Heart left ventricle (tissue), 16 donors: ENCODE results near the gene SNED1. TPM values are rescaled to one million over a fixed set of nuclear protein-coding genes. Genes with fewer than 3 reads are reported as not detected.

ENCODE experiments used
- ATAC-seq, 4 donors: fragments of 200-7000 bp; cut with Tn5 transposase; one replicate each; pipeline ENCODE4 v1.9.1; 2020 to 2022; ENCODE audit warnings: moderate library complexity in 4 of 4, mild to moderate bottlenecking in 3 of 4, moderate number of reproducible peaks in 1 of 4
- DNase-seq, 5 donors: peaks; one replicate each; pipeline ENCODE4 v3.0.0-alpha.2; 2020
- H3K27ac ChIP-seq, 12 donors: fragments of 200-600 bp; sonication (generic) in 4 of 12; one replicate each; pipeline versions ENCODE4 v1.5.0 to v1.8.0; 2016 to 2022; ENCODE audit warnings: mild to moderate bottlenecking in 2 of 12
- H3K27me3 ChIP-seq, 9 donors: fragments of 200-600 bp; sonication (generic) in 2 of 9; one replicate each; pipeline versions ENCODE4 v1.5.1 to v1.8.0; 2016 to 2022; ENCODE audit warnings: mild to moderate bottlenecking in 3 of 9
- H3K36me3 ChIP-seq, 9 donors: fragments of 200-600 bp; sonication (generic) in 2 of 9; one replicate each; pipeline versions ENCODE4 v1.5.0 to v1.8.0; 2018 to 2022; ENCODE audit warnings: mild to moderate bottlenecking in 2 of 9
- H3K4me1 ChIP-seq, 12 donors: fragments of 200-600 bp; sonication (generic) in 4 of 12; one replicate each; pipeline versions ENCODE4 v1.5.0 to v1.8.0; 2016 to 2022; ENCODE audit warnings: mild to moderate bottlenecking in 3 of 12
- H3K4me3 ChIP-seq, 12 donors: fragments of 200-600 bp; sonication (generic) in 4 of 12; one replicate each; pipeline versions ENCODE4 v1.5.0 to v1.8.0; 2017 to 2022; ENCODE audit warnings: mild to moderate bottlenecking in 9 of 12, moderate library complexity in 4 of 12
- H3K9me3 ChIP-seq, 12 donors: fragments of 200-600 bp; sonication (generic) in 4 of 12; one replicate each; pipeline versions ENCODE4 v1.5.0 to v1.8.0; 2016 to 2022; ENCODE audit warnings: mild to moderate bottlenecking in 1 of 12
- CTCF ChIP-seq, 12 donors: fragments of 200-600 bp; sonication (generic) in 4 of 12; IDR thresholded peaks; one replicate each; pipeline versions ENCODE4 v1.5.0 to v1.8.0; 2018 to 2022; ENCODE audit warnings: antibody characterized with exemption in 12 of 12, mild to moderate bottlenecking in 5 of 12
- POLR2A ChIP-seq, 2 donors: fragments of 450-650 bp; IDR thresholded peaks; one replicate each; pipeline ENCODE4 v1.6.1; 2017; ENCODE audit warnings: antibody characterized with exemption in 2 of 2, mild to moderate bottlenecking in 2 of 2, moderate library complexity in 2 of 2
- WGBS, 4 donors: extraction: QIAGEN DNeasy Blood & Tissue Kit in 2 of 4; methylation state at CpG; one replicate each; pipeline versions ENCODE4 v1.1.5 to v1.1.7; 2013 to 2018; 5-methylcytosine and 5-hydroxymethylcytosine counted together
- intact Hi-C, 10 donors: fragments of 100-400 bp; cut with DNase I; formaldehyde crosslinking; loops; one replicate each; pipeline versions ENCODE4 v1.11.1 to v1.14.2; 2022
- polyA plus RNA-seq, 2 donors: library from polyadenylated mRNA; stranded (reverse); fragments of 200-250 nt; gene quantifications; one replicate each; pipeline ENCODE4 v1.2.3, GENCODE V29; 2013
- total RNA-seq, 9 donors: library from RNA; depleted of rRNA in 2 of 9; stranded (reverse); fragments of >200 nt in 2 of 9; fragmentation: NEBNext Ultra II Directional in 3 of 9; extraction: Animal tissue kit (Norgen Biotek cat#: 25700) in 3 of 9; gene quantifications; one replicate each; pipeline versions ENCODE4 v1.1.0 to v1.2.4, GENCODE V29; 2016 to 2023
- donor health status: ischemic (EF 13 %, LVEDD 7.1; RV severe dilation, severe dysfunction).
- donor health status: healthy with polysubstance abuse.
- donor health status: DM: no; HTN: yes; CAD: no.
- donor health status: DM: no; HTN: no; CAD: no.
- donor health status: ischemic (EF 25% LVEDD 6.9; RV normal size, moderate dysfunction).
- donor health status: ischemic (EF 25% LVEDD 5.7; RV mildly dilated, moderate dysfunction).
- donor health status: healthy.
- donor health status: DM: yes; HTN: yes; CAD: no.
- donor health status: ischemic (EF 35%, LVEDD 5.7; RV mildly dilated, moderate dysfunction).
- donor health status: nonischemic (EF 11% LVEDD 7.7; RV severe dilation, severe dysfunction).
- donor health status: DM: yes; HTN: yes; CAD: no.
- donor health status: PGD.
- donor health status: ischemic (EF 29% LVEDD 5.4; RV normal size, mild dysfunction).
- donor health status: nonischemic (EF 23%, LVEDD 6.1; RV moderate dilation, normal function).

Gene SNED1
- total and polyA plus RNA-seq, 11 donors, result 3.1 to 14.7 (median 4.9) TPM

GRCh38 chr2:241082341-241083090 is 84.1 kb downstream of the SNED1 start:
- intact Hi-C loops, result loop anchor here in 1 of 10 donors (10.0 kb wide), 1 partner anchor 228 kb away; no protein-coding TSS in a partner anchor
- Histone ChIP-seq H3K4me1 (peaks cover 0 to 4% (median 0%) of the 10 kb centered on the region in 12 donors), H3K4me3 (no peak overlapping the region), H3K27me3 (no peaks in the 10 kb centered on the region), H3K27ac (no peak overlapping the region), H3K9me3 (no peaks in the 10 kb centered on the region), H3K36me3 (peaks cover 0 to 33% (median 23%) of the 10 kb centered on the region in 9 donors)
- 81 to 84% (median 82%) methylated on average over 14 of the region's 14 CpGs for WGBS, 4 donors
- ATAC-seq (peak in 1 of 4 donors; percentile 6), DNase-seq (no peak)
- TF ChIP-seq CTCF (IDR thresholded peaks at IDR 0.05) (no peak), POLR2A (IDR thresholded peaks at IDR 0.05) (no peak)

DNA sequence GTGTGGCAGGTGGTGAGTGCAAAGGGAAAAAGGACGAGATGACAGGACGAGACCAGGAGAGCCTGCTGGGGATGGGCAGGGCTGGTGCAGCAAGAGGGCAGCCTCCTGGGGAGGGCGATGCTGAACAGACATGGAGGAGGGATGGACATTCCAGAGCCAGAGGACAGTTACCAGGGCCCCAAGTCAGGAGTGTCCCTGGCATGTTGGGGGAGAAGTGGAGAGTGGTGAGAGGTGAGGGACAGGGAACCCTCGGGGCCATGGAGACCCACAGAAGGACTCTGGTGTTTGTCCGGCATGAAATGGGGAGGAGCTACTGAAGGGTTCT is 84.6 kb downstream of the SNED1 start:
- Histone ChIP-seq H3K27me3 (no peaks in the 10 kb centered on the region), H3K27ac (no peak overlapping the region), H3K4me3 (no peak overlapping the region), H3K36me3 (peaks cover 2 to 37% (median 28%) of the 10 kb centered on the region in 9 donors), H3K4me1 (peaks cover 0 to 4% (median 0%) of the 10 kb centered on the region in 12 donors), H3K9me3 (no peaks in the 10 kb centered on the region)
- TF ChIP-seq CTCF (IDR thresholded peaks at IDR 0.05), result no peak
- TF ChIP-seq POLR2A (IDR thresholded peaks at IDR 0.05), result no peak
- intact Hi-C loops, result loop anchor here in 1 of 10 donors (10.0 kb wide), 1 partner anchor 228 kb away; no protein-coding TSS in a partner anchor
- WGBS, 4 donors, result 76 to 81% (median 78%) methylated on average over 5 of the region's 5 CpGs
- DNase-seq (no peak), ATAC-seq (peak in 1 of 4 donors; percentile 12)

- H3K9me3 ChIP-seq, result no peaks in the 10 kb centered on the region
- no peak overlapping the region for H3K27ac ChIP-seq
- no peaks in the 10 kb centered on the region for H3K27me3 ChIP-seq
- intact Hi-C loops, result loop anchor here in 1 of 10 donors (10.0 kb wide), 1 partner anchor 230 kb away; no protein-coding TSS in a partner anchor
- DNase-seq (no peak), ATAC-seq (no peak)
- peaks cover 4 to 56% (median 45%) of the 10 kb centered on the region in 9 donors for H3K36me3 ChIP-seq
- H3K4me3 ChIP-seq, result no peak overlapping the region
- H3K4me1 ChIP-seq, result peaks cover 0 to 4% (median 0%) of the 10 kb centered on the region in 12 donors
- TF ChIP-seq POLR2A (IDR thresholded peaks at IDR 0.05) (no peak), CTCF (IDR thresholded peaks at IDR 0.05) (no peak)
- 96 to 98% (median 97%) methylated on average over 4 of the region's 4 CpGs for WGBS, 4 donors
Measured at GRCh38 chr2:241084856-241085444, 86.5 kb downstream of the SNED1 start.
